Measurements from ENCODE around the gene CYP27C1.

The CYP27C1 gene

DNA sequence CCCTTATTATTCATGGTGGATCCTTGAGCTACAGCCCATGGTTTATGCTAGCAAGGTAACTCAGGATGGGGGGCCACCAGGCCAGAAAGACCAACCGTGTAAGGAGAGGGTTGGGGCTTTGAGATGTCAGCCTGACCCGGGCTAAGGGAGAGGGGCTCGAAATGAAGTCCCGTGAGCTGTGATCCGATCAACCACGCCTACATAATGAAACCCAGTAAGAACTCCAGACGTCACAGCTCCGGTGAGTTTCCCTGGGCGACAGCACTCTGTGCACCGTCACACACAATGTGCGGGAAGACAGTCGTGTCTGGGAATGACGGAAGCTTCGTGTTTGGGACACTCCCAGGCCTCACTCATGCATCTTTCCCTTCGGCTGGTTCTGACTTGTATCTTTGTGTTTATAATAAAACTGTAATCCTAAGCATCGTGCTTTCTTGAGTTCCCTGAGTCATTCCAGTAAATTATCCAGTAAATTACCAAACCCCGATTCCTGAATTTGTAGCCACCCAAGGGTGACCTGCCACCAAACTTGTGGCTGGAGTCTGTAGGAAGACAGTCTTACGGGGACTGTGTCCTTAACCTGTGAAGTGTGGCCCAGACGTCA, 44.2 kb downstream of the CYP27C1 start:
- Histone ChIP-seq H3K9ac (ENCODE audit: low read length) (no peak overlapping the region), H4K20me1 (ENCODE audit: insufficient read depth, low read length) (no peaks in the 10 kb centered on the region), H3K79me2 (ENCODE audit: low read length) (no peaks in the 10 kb centered on the region), H3K9me3 (ENCODE audit: insufficient read depth, low read length) (no peaks in the 10 kb centered on the region), H3K36me3 (replicated peaks; ENCODE audit: low read depth, low read length) (no peaks in the 10 kb centered on the region), H3K27me3 (ENCODE audit: low read depth, low read length) (peaks cover 7% of the 10 kb centered on the region; the same call in 1 of the 2 replicates), H3K4me2 (ENCODE audit: low read length) (no peak overlapping the region), H2AFZ (ENCODE audit: low read depth, low read length) (no peak overlapping the region), H3K27ac (ENCODE audit: low read length) (no peak overlapping the region), H3K4me1 (ENCODE audit: low read length) (no peaks in the 10 kb centered on the region), H3K4me3 (ENCODE audit: low read length) (no peak overlapping the region)
- TF ChIP-seq EZH2phosphoT487 (IDR thresholded peaks at IDR 0.05; ENCODE audit: low read depth): no peak
- TF ChIP-seq, protein P1, sequence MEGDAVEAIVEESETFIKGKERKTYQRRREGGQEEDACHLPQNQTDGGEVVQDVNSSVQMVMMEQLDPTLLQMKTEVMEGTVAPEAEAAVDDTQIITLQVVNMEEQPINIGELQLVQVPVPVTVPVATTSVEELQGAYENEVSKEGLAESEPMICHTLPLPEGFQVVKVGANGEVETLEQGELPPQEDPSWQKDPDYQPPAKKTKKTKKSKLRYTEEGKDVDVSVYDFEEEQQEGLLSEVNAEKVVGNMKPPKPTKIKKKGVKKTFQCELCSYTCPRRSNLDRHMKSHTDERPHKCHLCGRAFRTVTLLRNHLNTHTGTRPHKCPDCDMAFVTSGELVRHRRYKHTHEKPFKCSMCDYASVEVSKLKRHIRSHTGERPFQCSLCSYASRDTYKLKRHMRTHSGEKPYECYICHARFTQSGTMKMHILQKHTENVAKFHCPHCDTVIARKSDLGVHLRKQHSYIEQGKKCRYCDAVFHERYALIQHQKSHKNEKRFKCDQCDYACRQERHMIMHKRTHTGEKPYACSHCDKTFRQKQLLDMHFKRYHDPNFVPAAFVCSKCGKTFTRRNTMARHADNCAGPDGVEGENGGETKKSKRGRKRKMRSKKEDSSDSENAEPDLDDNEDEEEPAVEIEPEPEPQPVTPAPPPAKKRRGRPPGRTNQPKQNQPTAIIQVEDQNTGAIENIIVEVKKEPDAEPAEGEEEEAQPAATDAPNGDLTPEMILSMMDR (IDR thresholded peaks at IDR 0.05; ENCODE audit: low read depth, low read length): no peak

DNA sequence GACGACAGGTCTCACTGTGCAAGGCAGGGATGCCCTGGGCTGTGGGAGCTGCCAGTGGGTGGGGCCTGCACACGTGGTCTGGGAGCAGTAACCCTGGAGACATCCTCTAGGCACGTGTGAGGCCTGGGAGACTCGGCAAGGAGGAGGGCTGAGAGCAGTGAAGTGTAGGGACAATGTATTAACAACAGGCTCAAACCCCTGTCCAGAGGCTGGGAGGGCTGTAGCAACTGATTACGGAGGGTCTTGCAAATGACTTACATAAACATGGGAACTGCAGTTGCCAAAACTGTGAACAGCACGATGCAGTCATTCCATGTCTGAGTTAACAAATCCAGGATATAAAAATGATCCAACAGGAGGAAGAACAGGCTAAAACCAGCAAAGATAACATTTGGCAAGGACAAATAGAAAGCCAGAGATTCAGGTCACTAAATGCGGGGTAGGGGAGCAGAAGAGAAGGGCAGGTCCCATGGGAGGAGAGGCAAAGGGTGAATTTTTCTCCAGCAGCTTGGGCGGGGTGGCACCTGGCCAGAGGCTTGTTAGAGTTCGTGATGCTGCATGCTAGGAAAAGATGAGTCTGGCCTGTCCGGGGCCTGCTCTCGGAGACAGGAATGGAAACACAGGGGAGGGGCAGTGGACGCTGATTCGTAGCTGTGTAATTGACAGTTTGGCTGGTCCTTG, 44.9 kb downstream of the CYP27C1 start:
- Histone ChIP-seq H3K9ac (ENCODE audit: low read length) (no peak overlapping the region), H3K4me1 (ENCODE audit: low read length) (no peaks in the 10 kb centered on the region), H3K79me2 (ENCODE audit: low read length) (no peaks in the 10 kb centered on the region), H3K27me3 (ENCODE audit: low read depth, low read length) (peaks cover 4% of the 10 kb centered on the region; the same call in 1 of the 2 replicates), H4K20me1 (ENCODE audit: insufficient read depth, low read length) (no peaks in the 10 kb centered on the region), H2AFZ (ENCODE audit: low read depth, low read length) (no peak overlapping the region), H3K4me3 (ENCODE audit: low read length) (no peak overlapping the region), H3K36me3 (replicated peaks; ENCODE audit: low read depth, low read length) (no peaks in the 10 kb centered on the region), H3K27ac (ENCODE audit: low read length) (no peak overlapping the region), H3K4me2 (ENCODE audit: low read length) (no peak overlapping the region), H3K9me3 (ENCODE audit: insufficient read depth, low read length) (no peaks in the 10 kb centered on the region)
- no peak for TF ChIP-seq EZH2phosphoT487 (IDR thresholded peaks at IDR 0.05; ENCODE audit: low read depth)
- TF ChIP-seq, protein P1 (IDR thresholded peaks at IDR 0.05; ENCODE audit: low read depth, low read length): no peak

DNA sequence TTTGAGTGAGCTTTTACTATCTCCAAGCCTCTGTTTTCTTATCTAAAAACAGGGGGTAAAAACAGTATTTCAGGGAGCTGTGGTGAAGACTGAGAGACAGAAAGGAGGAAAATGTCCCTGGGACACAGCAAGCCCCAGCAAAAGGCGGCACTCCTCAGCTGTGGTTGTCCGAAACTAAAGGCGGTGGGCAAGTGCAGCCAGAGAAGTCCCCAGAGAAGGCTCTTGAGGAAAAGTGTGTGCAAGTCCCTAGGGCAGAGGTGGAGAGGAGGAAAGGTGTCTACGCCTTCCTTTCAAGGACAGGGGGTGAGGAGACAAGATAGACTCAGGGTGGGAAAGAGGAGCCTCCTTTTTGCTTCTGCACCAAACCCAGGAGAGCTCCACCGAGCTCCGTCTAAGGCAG, 45.5 kb downstream of the CYP27C1 start:
- Histone ChIP-seq H3K4me2 (ENCODE audit: low read length) (no peak overlapping the region), H3K27me3 (ENCODE audit: low read depth, low read length) (peaks cover 3% of the 10 kb centered on the region; the same call in 1 of the 2 replicates), H3K27ac (ENCODE audit: low read length) (no peak overlapping the region), H3K4me1 (ENCODE audit: low read length) (no peaks in the 10 kb centered on the region), H3K79me2 (ENCODE audit: low read length) (no peaks in the 10 kb centered on the region), H2AFZ (ENCODE audit: low read depth, low read length) (no peak overlapping the region), H3K9me3 (ENCODE audit: insufficient read depth, low read length) (no peaks in the 10 kb centered on the region), H3K36me3 (replicated peaks; ENCODE audit: low read depth, low read length) (no peaks in the 10 kb centered on the region), H3K9ac (ENCODE audit: low read length) (no peak overlapping the region), H3K4me3 (ENCODE audit: low read length) (no peak overlapping the region), H4K20me1 (ENCODE audit: insufficient read depth, low read length) (no peaks in the 10 kb centered on the region)
- no peak for TF ChIP-seq EZH2phosphoT487 (IDR thresholded peaks at IDR 0.05; ENCODE audit: low read depth)
- TF ChIP-seq, protein P1 (IDR thresholded peaks at IDR 0.05; ENCODE audit: low read depth, low read length): no peak

DNA sequence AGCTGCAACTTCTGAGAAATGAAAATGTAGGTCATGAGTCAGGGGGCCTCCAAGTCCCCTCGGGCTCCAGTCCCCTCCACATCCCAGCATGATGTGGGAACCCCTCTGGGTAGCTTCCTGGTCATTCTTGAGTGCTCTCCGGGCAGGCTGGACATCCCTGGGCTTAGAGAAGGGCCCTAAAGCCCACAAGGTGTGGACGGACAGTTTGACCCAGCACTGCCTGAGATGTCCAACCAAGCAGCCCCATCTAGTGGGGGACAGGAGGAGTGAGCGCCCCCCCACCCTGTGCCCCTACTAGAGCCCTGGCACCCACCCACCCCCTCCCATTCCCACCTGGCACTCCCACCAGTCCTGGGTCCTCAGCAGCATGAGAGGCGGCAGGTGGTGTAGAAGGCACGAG, 46.0 kb downstream of the CYP27C1 start:
- H3K27me3 ChIP-seq (ENCODE audit: low read depth, low read length): 0 out of 2 replicates have a peak, but pooled peaks cover 4% of the 10 kb centered on the region
- no peaks in the 10 kb centered on the region for H3K79me2 ChIP-seq (ENCODE audit: low read length)
- H3K27ac ChIP-seq (ENCODE audit: low read length): no peak overlapping the region
- no peak overlapping the region for H2AFZ ChIP-seq (ENCODE audit: low read depth, low read length)
- H3K9ac ChIP-seq (ENCODE audit: low read length): no peak overlapping the region
- no peaks in the 10 kb centered on the region for H3K9me3 ChIP-seq (ENCODE audit: insufficient read depth, low read length)
- no peaks in the 10 kb centered on the region for H4K20me1 ChIP-seq (ENCODE audit: insufficient read depth, low read length)
- H3K4me3 ChIP-seq (ENCODE audit: low read length): no peak overlapping the region
- no peak overlapping the region for H3K4me2 ChIP-seq (ENCODE audit: low read length)
- no peak for TF ChIP-seq EZH2phosphoT487 (IDR thresholded peaks at IDR 0.05; ENCODE audit: low read depth)
- TF ChIP-seq, protein P1 (IDR thresholded peaks at IDR 0.05; ENCODE audit: low read depth, low read length): peak; percentile 28; the same call in 1 of the 2 replicates
- no peaks in the 10 kb centered on the region for H3K4me1 ChIP-seq (ENCODE audit: low read length)
- H3K36me3 ChIP-seq (replicated peaks; ENCODE audit: low read depth, low read length): no peaks in the 10 kb centered on the region
